Activated CD4-positive, alpha-beta T cell treated with anti-CD3 and anti-CD28 coated beads for 24 hours (primary cell): ENCODE results near the gene ANKS4B.
"Not testable (repeated sequence)": the region's sequence is repeated elsewhere in the genome, so short reads cannot be mapped to it uniquely, and the experiment has no call there.

Experiments
- DNase-seq, 2 donors: peaks; one replicate each; pipeline ENCODE4 v3.0.0-alpha.2; 2020; ENCODE audit warnings: low read depth in 2 of 2

The ANKS4B gene

DNA sequence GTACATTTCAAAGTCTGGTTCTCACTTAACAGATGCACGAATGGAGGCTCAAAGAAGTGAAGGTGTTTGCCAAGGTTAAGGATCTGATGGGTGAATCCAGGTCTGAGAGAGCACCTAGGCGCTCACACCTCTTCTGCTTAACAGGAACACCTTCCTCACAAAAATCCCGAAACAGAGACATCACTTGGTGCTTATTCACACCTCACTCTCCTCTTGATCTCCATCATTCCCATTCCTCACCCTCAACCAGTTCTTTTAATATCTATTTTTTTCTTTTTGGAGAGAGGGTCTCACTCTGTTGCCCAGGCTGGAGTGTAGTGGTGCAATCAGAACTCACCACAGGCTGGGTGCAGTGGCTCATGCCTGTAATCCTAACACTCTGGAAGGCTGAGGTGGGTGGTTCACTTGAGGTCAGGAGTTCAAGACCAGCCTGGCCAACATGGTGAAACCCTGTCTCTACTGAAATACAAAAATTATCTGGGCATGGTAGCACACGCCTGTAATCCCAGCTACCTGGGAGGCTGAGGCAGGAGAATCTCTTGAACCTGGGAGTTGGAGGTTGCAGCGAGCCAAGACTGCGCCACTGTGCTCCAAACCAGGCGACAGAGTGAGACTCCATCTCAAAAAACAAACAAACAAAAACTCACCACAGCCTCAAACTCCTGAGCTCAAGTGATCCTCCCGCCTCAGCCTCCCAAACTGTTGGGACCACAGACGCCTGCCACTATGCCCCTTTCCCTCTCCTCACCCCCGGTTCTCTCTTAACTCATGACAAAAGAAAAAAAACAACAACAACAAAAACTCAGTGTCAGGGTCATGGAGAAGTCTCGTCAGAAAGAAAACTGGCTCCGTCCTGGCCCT, 29.5 kb downstream of the ANKS4B start:
- DNase-seq, result no peak

DNA sequence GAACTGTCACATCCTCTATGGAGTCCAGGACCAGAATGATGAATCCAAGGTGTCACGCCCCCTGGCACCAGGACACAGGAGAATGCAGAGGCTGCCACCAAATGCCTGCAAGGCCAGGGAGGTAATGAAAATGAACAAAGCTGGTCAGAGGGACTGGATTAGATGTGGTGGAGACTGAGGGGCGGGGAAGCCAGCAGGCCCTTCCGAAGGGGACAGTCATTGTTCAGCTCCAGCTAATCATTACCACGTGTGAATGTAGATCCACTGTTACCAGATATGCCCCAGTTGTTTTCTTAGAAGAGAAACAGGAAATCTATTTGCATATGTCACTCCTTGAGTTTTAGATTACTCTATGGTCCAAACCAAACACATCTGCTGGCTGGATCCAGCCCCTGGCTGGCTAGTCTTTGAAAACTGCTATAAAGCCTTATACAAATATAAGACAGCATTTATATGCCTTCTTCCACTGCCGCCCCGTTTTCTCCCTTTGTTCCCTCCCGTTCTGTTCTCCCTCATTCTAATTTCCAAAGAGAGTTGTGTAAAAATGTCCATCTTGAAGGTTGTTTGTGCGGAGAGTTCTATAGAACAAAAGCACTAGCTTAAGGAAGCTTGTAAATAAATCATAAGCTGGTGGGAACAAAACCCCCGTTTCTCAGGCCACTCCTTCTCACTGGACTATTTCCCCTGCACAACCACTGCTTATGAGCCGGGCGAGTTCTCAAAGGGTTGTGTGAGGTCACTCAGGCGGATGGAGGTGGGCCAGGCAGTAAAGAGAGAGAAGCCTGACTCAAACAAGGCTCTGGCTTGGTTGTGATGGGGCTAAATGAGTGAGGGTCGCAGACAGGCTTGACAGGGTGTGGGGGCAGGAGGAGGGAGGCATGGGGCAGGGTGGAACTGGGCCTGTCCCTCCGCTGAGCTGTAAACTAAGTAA, 30.4 kb downstream of the ANKS4B start:
- DNase-seq, result no peak

DNA sequence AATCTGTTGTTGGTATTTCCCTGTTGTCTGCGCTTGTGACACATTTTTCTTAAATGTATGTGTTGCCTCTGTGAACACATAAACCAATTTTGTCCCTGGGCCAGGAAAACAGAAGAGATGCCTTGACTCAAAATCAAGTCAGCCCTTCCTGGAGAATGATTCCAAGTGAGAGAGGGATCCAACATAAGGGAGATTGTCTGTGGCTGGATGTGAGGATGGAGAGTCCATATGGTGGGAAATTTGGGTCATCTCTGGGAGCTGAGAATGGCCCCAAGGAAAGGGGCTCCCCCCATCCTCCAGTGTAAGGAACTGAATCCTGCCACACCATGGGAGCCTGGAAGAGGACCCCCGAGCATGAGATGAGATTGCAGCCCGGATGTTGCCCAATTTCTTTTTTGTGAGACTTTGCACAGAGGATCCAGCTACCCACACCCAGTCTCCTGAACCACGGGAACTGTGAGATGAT, 31.1 kb downstream of the ANKS4B start:
- DNase-seq, result no peak

DNA sequence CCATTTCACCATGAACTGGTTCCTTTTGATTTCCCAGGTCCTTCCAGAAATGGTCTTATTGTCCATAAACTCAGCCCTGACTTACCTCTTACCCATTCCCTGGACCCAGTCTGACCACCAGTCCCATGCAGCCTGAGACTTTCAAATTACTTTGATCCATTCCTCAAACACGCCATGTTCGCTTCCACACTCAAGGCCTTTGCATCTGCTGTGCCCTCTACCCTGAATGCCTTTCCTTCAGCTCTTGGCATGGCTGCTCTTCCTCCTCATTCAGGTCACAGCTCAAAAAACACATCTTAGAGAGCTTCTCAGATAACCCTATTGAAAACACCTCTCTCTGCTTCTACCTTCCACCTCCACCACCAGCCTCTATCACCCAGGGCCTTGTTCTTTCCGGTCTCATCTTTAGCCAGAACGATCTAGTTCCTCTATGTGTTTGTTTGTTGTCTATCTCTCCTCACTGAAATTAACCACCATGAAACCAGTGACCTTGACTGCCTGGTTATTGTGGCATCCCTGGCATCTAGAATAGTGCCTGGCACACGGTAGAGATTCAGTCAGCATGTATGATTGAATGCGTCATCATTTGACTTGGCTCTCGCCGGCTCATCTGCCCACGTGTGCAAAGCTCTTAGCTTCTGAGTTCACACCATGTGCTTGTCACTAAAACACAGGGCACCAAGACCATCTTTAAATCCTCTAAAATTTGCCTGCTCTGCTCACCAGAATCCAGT, 31.8 kb downstream of the ANKS4B start:
- no peak for DNase-seq

DNA sequence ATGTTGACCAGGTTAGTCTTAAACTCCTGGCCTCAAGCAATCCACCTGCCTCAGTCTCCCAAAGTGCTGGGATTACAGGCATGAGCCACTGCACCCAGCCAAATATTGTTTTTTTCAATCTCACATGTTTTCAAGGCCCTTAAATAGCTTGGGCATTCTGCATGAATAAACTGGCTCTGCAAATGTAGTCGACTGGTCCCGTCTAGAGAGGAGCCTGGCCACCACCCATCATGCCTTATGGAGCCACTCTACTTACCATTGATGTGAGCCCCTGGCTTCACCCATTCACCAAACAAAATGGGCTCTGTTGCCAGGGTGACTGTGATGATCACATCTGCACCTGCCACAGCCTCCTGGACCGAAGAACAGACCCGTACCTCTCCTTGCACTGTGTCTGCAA, 33.8 kb downstream of the ANKS4B start:
- no peak for DNase-seq

DNA sequence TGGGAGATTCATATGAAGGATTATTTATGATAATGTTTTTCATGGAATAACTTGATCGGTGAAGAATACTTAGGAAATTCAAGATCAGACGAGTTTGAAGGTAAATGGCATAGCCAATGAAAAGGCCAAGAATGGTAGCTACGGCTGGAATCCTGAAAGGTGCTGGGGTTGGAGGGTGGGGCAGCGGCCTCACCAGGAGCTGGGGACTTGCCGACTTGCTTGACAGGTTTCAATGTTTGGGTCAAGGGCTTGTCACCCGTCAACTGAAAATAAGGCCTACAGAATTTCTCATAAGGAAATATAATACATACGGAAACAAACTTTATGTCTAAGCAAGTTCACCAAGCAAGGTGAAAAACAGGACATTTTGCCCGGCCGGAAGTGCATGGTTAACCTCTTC, 34.7 kb downstream of the ANKS4B start:
- DNase-seq, result no peak

DNA sequence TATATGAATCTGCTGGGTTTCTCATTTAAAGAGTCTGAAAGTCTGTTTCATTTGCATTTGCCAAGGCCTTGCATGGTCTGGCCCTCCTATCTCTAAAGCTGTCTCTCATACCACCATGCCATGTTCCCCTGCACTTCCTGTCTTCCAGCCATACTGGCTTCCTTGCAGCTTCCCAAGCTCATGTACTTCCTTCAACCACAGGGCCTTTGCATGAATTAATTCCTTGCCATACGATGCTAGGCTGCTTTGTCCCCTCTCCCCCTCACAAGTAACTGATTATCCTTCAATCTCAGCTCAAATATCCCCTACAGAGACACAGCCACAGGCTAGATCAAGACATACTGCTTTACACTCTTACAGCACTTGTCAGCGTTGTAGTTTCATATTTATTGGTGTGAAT, 38.8 kb downstream of the ANKS4B start:
- DNase-seq, result no peak

DNA sequence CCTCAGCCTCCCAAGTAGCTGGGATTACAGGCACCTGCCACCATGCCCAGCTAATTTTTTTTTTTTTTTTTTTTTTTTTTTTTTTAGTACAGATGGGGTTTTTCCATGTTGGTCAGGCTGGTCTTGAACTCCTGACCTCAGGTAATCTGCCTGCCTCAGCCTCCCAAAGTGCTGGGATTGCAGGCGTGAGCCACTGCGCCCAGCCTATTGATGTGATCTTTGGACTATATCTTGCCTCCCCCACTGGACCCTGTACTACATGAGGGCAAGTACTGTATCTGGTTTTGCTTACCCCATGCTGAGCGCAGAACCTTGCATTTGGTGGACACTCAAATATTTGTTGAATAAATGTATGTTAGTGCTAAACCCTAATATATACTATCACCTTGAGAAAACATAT, 39.3 kb downstream of the ANKS4B start:
- DNase-seq, result not testable (repeated sequence)

DNA sequence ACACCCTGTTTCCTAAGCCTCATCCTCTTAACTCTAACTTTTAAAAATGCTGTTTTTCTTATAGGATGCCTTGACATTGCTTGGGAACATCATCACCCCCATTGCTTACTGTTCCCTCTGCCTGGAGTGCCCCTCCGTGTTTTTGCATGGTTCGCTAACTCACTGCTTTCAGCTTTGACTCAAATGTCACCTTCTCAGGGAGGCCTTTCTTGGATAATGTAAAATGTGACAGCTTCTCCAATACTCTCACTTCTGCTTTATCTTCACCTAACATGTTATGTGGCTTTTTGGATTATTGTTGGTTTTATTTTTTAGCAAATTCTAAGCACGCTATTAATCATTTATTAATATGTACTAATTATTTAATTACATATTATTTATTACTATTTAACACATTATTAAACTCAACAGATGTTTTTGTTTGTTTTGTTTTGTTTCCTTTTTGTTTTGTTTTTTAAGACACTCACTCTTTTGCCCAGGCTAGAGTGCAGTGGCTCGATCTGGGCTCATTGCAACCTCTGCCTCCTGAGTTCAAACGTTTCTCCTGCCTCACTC, 40.8 kb downstream of the ANKS4B start:
- DNase-seq, result no peak

DNA sequence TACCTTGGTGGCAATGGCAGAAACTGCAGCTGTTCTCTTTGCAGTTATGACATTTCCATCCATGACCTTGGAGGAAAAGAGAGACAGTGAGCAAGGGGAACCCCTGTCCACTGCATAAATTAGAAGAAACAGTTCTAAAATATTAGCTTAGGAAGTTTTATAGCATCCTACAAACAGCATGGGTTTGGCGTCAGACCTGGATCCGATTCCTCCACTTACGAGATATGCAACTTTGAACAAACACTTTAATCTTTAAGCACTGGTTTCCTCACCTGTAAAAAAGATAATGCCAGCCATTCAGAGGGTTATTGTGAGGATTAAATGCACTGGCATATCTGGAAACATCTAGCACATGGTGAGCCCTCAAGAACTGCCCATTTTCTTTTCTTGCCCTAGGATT, 42.0 kb downstream of the ANKS4B start:
- no peak for DNase-seq

DNA sequence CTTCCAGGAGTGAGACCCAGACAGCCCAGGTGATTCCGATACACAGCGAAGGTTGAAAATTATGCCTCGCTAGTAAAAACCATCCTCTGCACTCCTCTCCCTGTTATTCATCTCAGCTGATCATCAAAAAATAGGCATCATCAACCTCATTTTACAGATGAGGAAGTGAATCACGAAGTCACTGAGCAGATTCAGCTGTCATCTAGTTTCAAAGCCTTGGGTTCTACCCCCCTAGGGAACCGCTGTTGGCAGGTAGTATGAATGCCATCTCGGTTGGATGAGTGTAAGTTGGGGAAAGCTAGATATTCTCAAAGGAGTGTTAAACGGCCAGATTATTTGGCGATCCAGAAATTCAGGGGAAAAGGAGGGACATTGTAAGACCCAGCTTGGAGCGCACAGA, 42.6 kb downstream of the ANKS4B start:
- no peak for DNase-seq

DNA sequence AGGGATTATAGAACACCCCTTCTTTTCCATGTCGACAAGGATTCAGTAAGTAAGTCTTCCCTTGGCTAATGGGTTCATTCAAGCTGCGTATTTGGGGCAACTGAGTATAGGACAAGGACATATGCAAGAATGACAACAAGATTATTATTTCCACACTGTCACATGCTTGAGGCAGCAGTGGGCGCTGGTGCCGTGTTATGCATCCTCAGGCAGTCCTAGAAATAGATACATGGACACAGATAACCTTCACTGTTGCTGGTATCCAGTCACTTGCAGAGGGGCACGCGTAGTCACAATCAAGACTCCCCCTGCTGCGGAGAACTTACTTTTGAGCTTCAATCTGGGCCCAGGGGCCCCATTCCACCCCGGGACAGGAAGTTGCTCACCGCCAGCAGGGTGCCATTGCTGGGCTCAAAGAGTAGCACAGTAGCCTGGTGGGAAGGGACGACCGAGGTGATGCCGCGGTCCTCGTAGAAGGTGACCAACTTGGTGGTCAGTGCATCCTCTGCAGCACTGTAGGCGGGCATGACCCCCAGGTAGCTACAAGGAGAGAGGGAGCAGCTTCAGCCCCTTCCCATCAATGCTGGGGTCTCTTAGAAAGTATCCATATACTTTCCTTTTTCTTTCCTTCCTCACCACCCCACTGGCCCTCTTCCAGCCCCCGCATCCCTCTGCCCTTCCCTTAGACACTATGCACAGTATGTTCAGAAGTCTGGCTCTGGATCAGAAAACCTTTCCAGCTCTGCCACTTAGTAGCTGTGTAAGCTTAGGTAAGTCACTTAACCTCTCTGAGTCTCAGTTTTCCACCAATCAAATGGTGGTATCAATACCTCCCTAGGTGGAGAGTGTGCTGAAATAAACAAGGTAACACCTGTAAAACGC, 43.8 kb downstream of the ANKS4B start:
- DNase-seq, result no peak

DNA sequence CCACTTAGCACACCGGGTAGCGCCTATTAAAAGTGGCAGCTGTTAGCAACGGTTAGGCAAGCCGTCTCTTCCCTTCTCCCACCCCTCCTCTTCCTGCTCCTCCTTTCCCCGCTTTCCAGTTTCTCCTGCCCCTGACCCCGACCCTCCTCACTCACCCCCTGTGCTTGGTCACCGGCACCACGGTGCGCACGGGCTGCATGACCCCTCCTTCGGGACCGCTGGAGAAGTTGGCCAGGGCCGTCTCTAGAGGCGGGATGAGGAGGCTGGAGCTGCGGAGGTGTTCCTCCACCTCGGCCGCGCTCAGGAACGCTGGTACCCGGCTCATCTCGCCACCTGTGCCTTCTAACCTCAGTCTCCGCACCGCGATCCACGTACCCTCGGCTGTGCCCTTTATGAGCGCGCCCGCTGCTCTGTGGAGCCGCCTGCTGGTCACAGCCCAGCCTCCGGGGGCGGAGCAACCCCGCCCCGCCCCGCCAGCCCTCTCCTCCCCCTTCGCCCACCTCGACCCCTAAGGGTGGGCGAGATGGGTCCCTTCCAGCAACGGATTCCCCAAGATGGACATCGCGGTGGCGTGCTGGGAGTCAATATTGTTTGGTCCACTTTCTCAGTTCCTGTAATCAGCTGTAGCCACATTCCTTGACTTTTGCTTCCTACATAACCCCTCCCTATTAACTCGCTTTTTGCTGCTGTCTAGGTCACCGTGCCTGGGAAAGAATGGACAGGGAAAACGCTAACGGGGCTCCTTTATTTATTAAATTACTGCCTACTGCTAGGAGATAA, 44.6 kb downstream of the ANKS4B start, which contains the start of gene CRYM:
Gene CRYM, minus strand, starts transcription at position 364 of the 780 bp plus-strand sequence. Its CDS starts 39 bp downstream, at position 325.
- peak; percentile 31 to 42 for DNase-seq

DNA sequence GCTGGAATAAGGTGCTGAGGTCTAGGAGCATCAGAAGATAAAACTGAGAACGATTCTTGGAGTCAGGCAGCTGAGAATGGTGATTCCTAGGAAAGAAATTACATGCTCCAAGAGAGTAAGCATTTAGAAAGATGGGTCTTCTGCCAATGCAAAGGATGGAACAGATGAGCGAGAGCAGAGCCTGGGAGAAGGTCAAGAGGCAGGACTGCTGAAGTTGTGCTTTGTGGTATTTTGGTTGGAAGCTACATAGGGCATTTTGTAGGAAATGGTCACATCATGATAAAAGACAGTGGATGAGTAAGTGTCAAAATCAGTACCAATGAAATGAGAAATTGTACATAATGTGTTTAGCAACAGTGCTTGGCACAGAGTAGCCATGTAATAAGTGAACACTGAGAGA, 46.0 kb downstream of the ANKS4B start:
- no peak for DNase-seq

DNA sequence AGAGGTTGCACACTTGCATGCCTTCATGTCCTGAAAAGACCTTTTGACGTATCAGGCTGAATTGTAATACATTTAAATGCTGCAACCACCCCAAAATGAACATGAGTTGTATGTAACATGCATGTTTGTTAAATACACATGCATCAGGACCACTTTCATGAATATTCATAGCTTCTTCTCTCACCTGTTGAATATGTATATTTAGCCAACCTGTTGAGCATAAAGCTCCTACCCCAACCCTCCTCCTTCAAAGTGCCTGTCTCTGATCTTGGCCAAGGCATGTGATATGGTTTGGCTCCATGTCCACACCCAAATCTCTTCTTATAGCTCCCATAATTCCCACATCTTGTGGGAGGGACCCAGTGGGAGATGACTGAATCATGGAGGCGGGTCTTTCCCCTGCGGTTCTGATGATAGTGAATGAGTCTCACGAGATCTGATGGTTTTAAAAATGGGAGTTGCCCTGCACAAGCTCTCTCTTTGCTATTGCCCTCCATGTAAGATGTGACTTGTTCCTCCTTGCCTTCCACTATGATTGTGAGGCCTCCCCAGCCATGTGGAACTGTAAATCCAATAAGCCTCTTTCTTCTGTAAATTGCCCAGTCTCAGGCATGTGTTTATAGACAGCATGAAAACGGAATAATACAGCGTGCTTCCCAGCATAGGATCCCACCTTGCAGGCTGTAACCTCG, 48.3 kb downstream of the ANKS4B start:
- DNase-seq, result no peak

DNA sequence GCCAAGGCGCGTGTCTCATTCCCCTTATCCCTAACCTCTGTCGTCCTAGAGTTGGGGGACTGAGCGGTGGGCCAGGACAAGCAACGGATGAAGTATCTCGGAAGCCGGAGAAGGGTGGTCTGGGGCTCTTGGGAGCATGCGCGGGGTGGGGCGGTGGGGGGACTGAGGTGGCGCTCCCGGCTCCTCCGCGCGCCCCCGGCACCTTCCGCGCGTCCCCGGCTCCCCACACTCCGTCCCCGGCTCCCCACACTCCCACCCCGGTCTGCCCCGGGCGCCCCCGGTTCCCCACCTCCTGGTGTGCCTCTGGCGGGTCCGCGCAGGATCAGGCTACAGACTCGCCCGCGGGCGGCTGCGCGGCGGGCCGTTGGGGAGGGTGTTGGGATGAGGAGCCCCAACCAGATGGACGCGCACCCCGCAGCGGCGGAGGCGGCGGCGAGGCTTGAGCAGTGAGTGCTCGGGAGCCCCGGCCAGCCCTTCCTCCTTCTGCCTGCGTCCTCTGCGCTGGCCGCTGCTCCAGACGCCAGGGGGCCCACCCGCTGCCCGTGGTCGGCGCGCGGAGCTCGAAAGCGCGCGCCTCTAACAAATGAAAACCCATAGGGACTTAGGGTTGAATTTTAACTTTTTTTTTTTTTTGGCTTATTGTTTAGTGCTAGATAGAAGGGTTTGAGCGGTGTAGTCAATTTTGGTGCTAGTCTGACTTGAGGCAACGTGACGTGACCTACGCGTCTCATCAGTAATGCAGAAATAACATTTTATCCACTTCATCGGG, 50.2 kb downstream of the ANKS4B start:
- no peak for DNase-seq

DNA sequence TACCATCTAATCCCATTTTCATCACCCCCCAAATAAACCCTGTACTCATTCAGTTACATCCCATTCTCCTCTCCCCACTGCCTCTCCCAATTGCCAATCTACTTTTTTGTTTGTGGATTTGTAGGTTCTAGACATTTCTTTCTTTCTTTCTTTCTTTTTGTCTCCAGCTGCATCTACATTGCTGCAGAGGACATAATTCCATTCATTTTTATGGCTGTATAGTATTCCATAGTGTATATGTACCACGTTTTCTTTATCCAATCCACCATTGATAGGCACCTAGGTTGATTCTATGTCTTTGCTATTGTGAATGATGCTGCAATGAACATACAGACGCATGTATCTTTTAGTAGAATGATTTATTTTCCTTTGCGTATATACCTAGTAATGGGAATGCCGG, 50.9 kb downstream of the ANKS4B start:
- DNase-seq, result no peak

DNA sequence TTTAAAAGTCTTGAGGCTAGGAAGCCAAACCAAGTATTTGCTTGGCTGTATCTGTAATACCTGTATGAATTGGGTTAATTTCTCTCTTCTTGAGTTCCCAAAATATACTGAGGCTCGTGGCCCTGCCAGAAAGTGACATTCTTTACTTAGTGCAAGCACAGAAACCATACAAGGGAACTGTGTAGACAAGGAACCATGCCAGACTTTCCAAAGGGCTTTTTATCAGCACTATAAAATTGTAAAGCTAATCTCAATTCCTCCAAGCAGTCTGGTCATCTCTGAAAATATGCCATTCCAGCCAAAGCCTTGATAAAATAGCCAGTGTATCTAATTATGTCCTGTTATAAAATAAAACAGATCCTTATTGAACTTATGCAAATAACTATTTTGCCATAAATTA, 51.8 kb downstream of the ANKS4B start:
- no peak for DNase-seq
